Natural killer cell (primary cell): ENCODE data around the gene NAT16. TPM values are rescaled to one million over a fixed set of nuclear protein-coding genes. Genes with fewer than 3 reads are reported as not detected.

Experiments
- ATAC-seq, 3 donors: fragments of 150-1000 bp in 2 of 3; fragments of 200-7000 bp in 1 of 3; cut with Tn5 transposase; 1 replicate in 1 of 3; 2 replicates in 2 of 3; pipeline ENCODE4 v1.10.0; 2021; ENCODE audit warnings: mild to moderate bottlenecking in 2 of 3, moderate library complexity in 2 of 3
- DNase-seq, 2 donors: peaks; one replicate each; pipeline versions ENCODE4 v3.0.0 to v3.0.0-alpha.2; 2013 to 2021; ENCODE audit warnings: mixed read lengths in 1 of 2
- H3K27ac ChIP-seq: one replicate; pipeline ENCODE4 v1.5.1; 2013; ENCODE audit warnings: mild to moderate bottlenecking, low read length
- H3K27me3 ChIP-seq: one replicate; pipeline ENCODE4 v1.6.1; 2013; ENCODE audit warnings: low read length; ENCODE audit not compliant: control insufficient read depth, insufficient read depth
- H3K36me3 ChIP-seq: one replicate; pipeline ENCODE4 v1.6.1; 2013; ENCODE audit warnings: low read length; ENCODE audit not compliant: control insufficient read depth, insufficient read depth
- H3K4me1 ChIP-seq: one replicate; pipeline ENCODE4 v1.6.1; 2013; ENCODE audit warnings: low read length; ENCODE audit not compliant: control insufficient read depth, insufficient read depth
- H3K4me3 ChIP-seq: one replicate; pipeline ENCODE4 v1.5.1; 2013; ENCODE audit warnings: low read length
- H3K9me3 ChIP-seq: one replicate; pipeline ENCODE4 v1.6.1; 2013; ENCODE audit warnings: low read length; ENCODE audit not compliant: control insufficient read depth, insufficient read depth
- H3K27ac Mint-ChIP-seq, 2 donors: one replicate each; pipeline ENCODE4 v1.8.0; 2022; ENCODE audit warnings: mild to moderate bottlenecking in 2 of 2, mixed read lengths in 2 of 2, moderate library complexity in 1 of 2
- H3K27me3 Mint-ChIP-seq, 2 donors: one replicate each; pipeline ENCODE4 v1.8.0; 2022; ENCODE audit warnings: low read depth in 2 of 2, mixed read lengths in 2 of 2
- H3K36me3 Mint-ChIP-seq: one replicate; pipeline ENCODE4 v1.8.0; 2022; ENCODE audit warnings: mixed read lengths
- H3K4me1 Mint-ChIP-seq, 2 donors: one replicate each; pipeline ENCODE4 v1.8.0; 2022; ENCODE audit warnings: mixed read lengths in 2 of 2
- H3K4me3 Mint-ChIP-seq: one replicate; pipeline ENCODE4 v1.8.0; 2022; ENCODE audit warnings: mild to moderate bottlenecking, moderate library complexity, mixed read lengths
- H3K9me3 Mint-ChIP-seq, 2 donors: one replicate each; pipeline ENCODE4 v1.8.0; 2022; ENCODE audit warnings: mixed read lengths in 2 of 2
- CTCF ChIP-seq: fragments of 200-600 bp; IDR thresholded peaks from one replicate; pipeline ENCODE4 v1.8.0; 2022; ENCODE audit warnings: antibody characterized with exemption
- WGBS: methylation state at CpG from one replicate; pipeline ENCODE4 v1.1.7; 2013; ENCODE audit warnings: missing lambda C conversion rate; ENCODE audit not compliant: insufficient coverage; 5-methylcytosine and 5-hydroxymethylcytosine counted together
- intact Hi-C: fragments of 100-400 bp; cut with micrococcal nuclease; formaldehyde crosslinking; loops from one replicate; pipeline ENCODE4 v1.14.2; 2022
- total RNA-seq, 4 donors: library from RNA; stranded (reverse); fragments of 120-200 nt in 1 of 4; gene quantifications; one replicate each; pipeline versions ENCODE4 v1.2.3 to v1.2.4, GENCODE V29; 2013 to 2022

NAT16 gene
- total RNA-seq, 3 donors from 2014 or later (not counting 1 experiment from before 2014, with no cell fraction given), result not detected

GRCh38 chr7:101172854-101173751, 7.0 kb downstream of the NAT16 start:
- peaks cover 74% of the 10 kb centered on the region for H3K27me3 ChIP-seq
- intact Hi-C loops, result no loop called here
- no peak overlapping the region for H3K27ac Mint-ChIP-seq
- ATAC-seq (no peak), DNase-seq (peak in 1 of 2 donors; percentile 42)
- no peaks in the 10 kb centered on the region for H3K36me3 Mint-ChIP-seq
- H3K9me3 Mint-ChIP-seq, result no peaks in the 10 kb centered on the region
- peaks cover 33 to 56% of the 10 kb centered on the region in 2 donors for H3K4me1 Mint-ChIP-seq
- no peaks in the 10 kb centered on the region for H3K36me3 ChIP-seq
- no peak for TF ChIP-seq CTCF
- WGBS, result 4% methylated on average over 48 of the region's 53 CpGs
- peaks cover 4% of the 10 kb centered on the region for H3K9me3 ChIP-seq
- H3K27me3 Mint-ChIP-seq, result peaks cover 82 to 83% of the 10 kb centered on the region in 2 donors
- H3K27ac ChIP-seq, result no peak overlapping the region
- peak overlapping the region; percentile 42 for H3K4me3 Mint-ChIP-seq
- H3K4me1 ChIP-seq, result peaks cover 40% of the 10 kb centered on the region
- no peak overlapping the region for H3K4me3 ChIP-seq

- H3K27ac Mint-ChIP-seq, result no peak overlapping the region
- peak in 1 of 2 donors; percentile 52 for DNase-seq
- peaks cover 4% of the 10 kb centered on the region for H3K9me3 ChIP-seq
- H3K4me1 ChIP-seq, result peaks cover 40% of the 10 kb centered on the region
- TF ChIP-seq CTCF, result no peak
- peaks cover 81 to 82% of the 10 kb centered on the region in 2 donors for H3K27me3 Mint-ChIP-seq
- no peaks in the 10 kb centered on the region for H3K9me3 Mint-ChIP-seq
- no peak overlapping the region for H3K4me3 ChIP-seq
- H3K36me3 Mint-ChIP-seq, result no peaks in the 10 kb centered on the region
- peaks cover 78% of the 10 kb centered on the region for H3K27me3 ChIP-seq
- intact Hi-C loops, result no loop called here
- no peak for ATAC-seq
- H3K4me1 Mint-ChIP-seq, result peaks cover 33 to 57% of the 10 kb centered on the region in 2 donors
- H3K4me3 Mint-ChIP-seq, result peak overlapping the region; percentile 42
- H3K36me3 ChIP-seq, result no peaks in the 10 kb centered on the region
- WGBS, result 5% methylated on average over 79 of the region's 79 CpGs
- no peak overlapping the region for H3K27ac ChIP-seq
Measured at GRCh38 chr7:101172005-101172853, 7.9 kb downstream of the NAT16 start.

GRCh38 chr7:101171442-101171837, 8.7 kb downstream of the NAT16 start:
- H3K36me3 Mint-ChIP-seq, result no peaks in the 10 kb centered on the region
- Histone ChIP-seq H3K27me3 (peaks cover 82% of the 10 kb centered on the region), H3K4me1 (peaks cover 40% of the 10 kb centered on the region), H3K27ac (no peak overlapping the region), H3K36me3 (no peaks in the 10 kb centered on the region), H3K4me3 (no peak overlapping the region), H3K9me3 (peaks cover 4% of the 10 kb centered on the region)
- H3K27me3 Mint-ChIP-seq, result peaks cover 78 to 79% of the 10 kb centered on the region in 2 donors
- ATAC-seq (no peak), DNase-seq (peak in 1 of 2 donors; percentile 25)
- no peaks in the 10 kb centered on the region for H3K9me3 Mint-ChIP-seq
- peak overlapping the region; percentile 21 for H3K4me3 Mint-ChIP-seq
- TF ChIP-seq CTCF, result no peak
- H3K27ac Mint-ChIP-seq, result peak overlapping the region in 1 of 2 donors; percentile 66
- 5% methylated on average over 11 of the region's 13 CpGs for WGBS
- intact Hi-C loops, result no loop called here
- H3K4me1 Mint-ChIP-seq, result peaks cover 33 to 62% of the 10 kb centered on the region in 2 donors
